Measurements from ENCODE around the gene FASTK.

FASTK gene

GRCh38 chr7:151118108-151119054 lies 37.8 kb upstream of the FASTK start:
- no peak for DNase-seq (ENCODE audit: low read depth)

GRCh38 chr7:151117565-151117964 lies 37.0 kb upstream of the FASTK start:
- DNase-seq (ENCODE audit: low read depth), result peak; percentile 35

- DNase-seq (ENCODE audit: low read depth), result no peak
Measured at GRCh38 chr7:151116603-151117440, 36.2 kb upstream of the FASTK start.

GRCh38 chr7:151115836-151116418 lies 35.3 kb upstream of the FASTK start:
- no peak for DNase-seq (ENCODE audit: low read depth)

GRCh38 chr7:151115121-151115835 lies 34.7 kb upstream of the FASTK start:
- DNase-seq (ENCODE audit: low read depth), result no peak

GRCh38 chr7:151114151-151115090 lies 33.8 kb upstream of the FASTK start:
- DNase-seq (ENCODE audit: low read depth), result no peak

- DNase-seq (ENCODE audit: low read depth), result no peak
Measured at GRCh38 chr7:151113344-151114150, 32.9 kb upstream of the FASTK start.

GRCh38 chr7:151110941-151111645 lies 30.5 kb upstream of the FASTK start:
- DNase-seq (ENCODE audit: low read depth), result peak; percentile 53

GRCh38 chr7:151110236-151110940 lies 29.8 kb upstream of the FASTK start:
- DNase-seq (ENCODE audit: low read depth), result no peak

GRCh38 chr7:151109094-151110048 lies 28.8 kb upstream of the FASTK start:
- DNase-seq (ENCODE audit: low read depth), result no peak

GRCh38 chr7:151107882-151108281 lies 27.3 kb upstream of the FASTK start:
- DNase-seq (ENCODE audit: low read depth), result no peak

GRCh38 chr7:151104411-151105235 lies 24.0 kb upstream of the FASTK start:
- DNase-seq (ENCODE audit: low read depth), result no peak

GRCh38 chr7:151103973-151104372 lies 23.4 kb upstream of the FASTK start:
- DNase-seq (ENCODE audit: low read depth), result no peak

GRCh38 chr7:151102991-151103390 lies 22.4 kb upstream of the FASTK start:
- no peak for DNase-seq (ENCODE audit: low read depth)

GRCh38 chr7:151101621-151102396 lies 21.2 kb upstream of the FASTK start:
- no peak for DNase-seq (ENCODE audit: low read depth)

- no peak for DNase-seq (ENCODE audit: low read depth)
Measured at GRCh38 chr7:151100921-151101320, 20.3 kb upstream of the FASTK start.
